Spleen (tissue), 11 donors: ENCODE results near the gene COPB1. TPM values are rescaled to one million over a fixed set of nuclear protein-coding genes. Genes with fewer than 3 reads are reported as not detected.

Source experiments
- DNase-seq: peaks from one replicate; pipeline ENCODE4 v3.0.0-alpha.2; 2020
- H3K27ac ChIP-seq, 8 donors: fragments of 200-600 bp; sonication (generic) in 7 of 8; 1 replicate in 4 of 8; 2 replicates in 4 of 8; pipeline versions ENCODE4 v1.5.0 to v1.8.0; 2016 to 2021; ENCODE audit warnings: inconsistent platforms in 4 of 8, mild to moderate bottlenecking in 4 of 8, moderate library complexity in 1 of 8
- H3K27me3 ChIP-seq, 7 donors: fragments of 200-600 bp; sonication (generic) in 6 of 7; replicated peaks in 1 of 7; 1 replicate in 4 of 7; 2 replicates in 3 of 7; pipeline versions ENCODE4 v1.5.0 to v1.8.0; 2016 to 2021; ENCODE audit warnings: inconsistent platforms in 3 of 7, mild to moderate bottlenecking in 1 of 7
- H3K36me3 ChIP-seq, 6 donors: fragments of 200-600 bp; sonication (generic) in 5 of 6; 1 replicate in 4 of 6; 2 replicates in 2 of 6; pipeline versions ENCODE4 v1.5.0 to v1.8.0; 2016 to 2021; ENCODE audit warnings: inconsistent platforms in 2 of 6
- H3K4me1 ChIP-seq, 6 donors: fragments of 200-600 bp; sonication (generic) in 5 of 6; 1 replicate in 3 of 6; 2 replicates in 3 of 6; pipeline versions ENCODE4 v1.5.0 to v1.8.0; 2016 to 2021; ENCODE audit warnings: inconsistent platforms in 3 of 6
- H3K4me3 ChIP-seq, 8 donors: fragments of 200-600 bp; sonication (generic) in 7 of 8; 1 replicate in 4 of 8; 2 replicates in 4 of 8; pipeline versions ENCODE4 v1.5.0 to v1.8.0; 2016 to 2021; ENCODE audit warnings: inconsistent platforms in 4 of 8, mild to moderate bottlenecking in 4 of 8, moderate library complexity in 2 of 8
- H3K9me3 ChIP-seq, 8 donors: fragments of 200-600 bp; sonication (generic) in 7 of 8; 1 replicate in 4 of 8; 2 replicates in 4 of 8; pipeline versions ENCODE4 v1.5.0 to v1.8.0; 2016 to 2021; ENCODE audit warnings: inconsistent platforms in 4 of 8
- POLR2A ChIP-seq, 3 donors: fragments of 450-650 bp; IDR thresholded peaks; one replicate each; pipeline ENCODE4 v1.5.1; 2017; ENCODE audit warnings: antibody characterized with exemption in 3 of 3, mild to moderate bottlenecking in 1 of 3
- POLR2AphosphoS5 ChIP-seq, 3 donors: sonication (generic); formaldehyde crosslinking; IDR thresholded peaks; one replicate each; pipeline ENCODE4 v1.5.1; 2017; ENCODE audit warnings: antibody characterized with exemption in 3 of 3
- WGBS, 5 donors: extraction: QIAGEN DNeasy Blood & Tissue Kit in 3 of 5; methylation state at CpG; one replicate each; pipeline versions ENCODE4 v1.1.5 to v1.1.7; 2013 to 2018; 5-methylcytosine and 5-hydroxymethylcytosine counted together
- intact Hi-C: fragments of 100-400 bp; cut with DNase I; formaldehyde crosslinking; loops from one replicate; pipeline ENCODE4 v1.15.0; 2023; ENCODE audit warnings: low total_unique reads
- polyA plus RNA-seq, 3 donors: library from polyadenylated mRNA; stranded (reverse); fragments of 200-250 nt; gene quantifications; one replicate each; pipeline ENCODE4 v1.2.1, GENCODE V29; 2013
- total RNA-seq, 7 donors: library from RNA; depleted of rRNA in 3 of 7; stranded (reverse); fragments of >200 nt in 3 of 7; fragmentation: NEBNext Ultra II Directional in 4 of 7; extraction: Animal tissue kit (Norgen Biotek cat#: 25700) in 4 of 7; gene quantifications; one replicate each; pipeline versions ENCODE4 v1.1.0 to v1.2.1, GENCODE V29; 2016 to 2021
- TF ChIP-seq, protein P1 (sequence below), 11 experiments: fragments of 200-600 bp in 7 of 11; fragments of 450-650 bp in 4 of 11; sonication (generic) in 4 of 11; IDR thresholded peaks in 8 of 11; conservative IDR thresholded peaks in 3 of 11; 1 replicate in 7 of 11; 2 replicates in 4 of 11; pipeline versions ENCODE4 v1.4.0 to v1.8.0; 2016 to 2021; ENCODE audit warnings: antibody characterized with exemption in 11 of 11, inconsistent platforms in 4 of 11, mild to moderate bottlenecking in 1 of 11
- donor health status: healthy with polysubstance abuse.
- donor health status: DM: no; HTN: no; CAD: no; lungs with moderate emphysema.
- donor health status: DM: no; HTN: no; CAD: no.
- donor health status: Bipolar disorder and iron deficiency.
- donor health status: healthy.
- donor health status: DM: no; HTN: no; CAD: no.
- donor health status: DM: yes; HTN: yes; CAD: no.

COPB1 gene
- total and polyA plus RNA-seq, 10 donors, result 43.6 to 122 (median 80.8) TPM

DNA sequence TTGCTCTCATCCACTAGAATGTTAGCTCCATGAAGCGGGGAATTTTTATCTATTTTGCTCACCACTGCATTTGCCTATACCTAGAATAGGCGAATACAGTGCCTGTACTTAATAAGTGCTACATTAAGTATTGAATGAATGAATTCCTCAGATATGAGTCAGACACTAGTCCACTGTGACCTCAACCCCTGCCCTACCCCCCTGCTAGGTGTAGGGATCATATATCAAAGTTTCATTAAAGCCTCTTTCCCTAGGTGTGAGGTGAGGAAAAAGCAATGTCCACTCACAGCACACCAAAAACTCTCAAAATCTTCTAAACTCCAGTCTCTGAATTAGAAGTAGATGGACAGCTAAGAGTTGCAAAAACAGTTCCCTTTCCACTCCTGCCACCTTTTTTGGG, 30.3 kb upstream of the COPB1 start:
- no peak overlapping the region for H3K4me3 ChIP-seq
- no peak for DNase-seq
- H3K27me3 ChIP-seq, result no peaks in the 10 kb centered on the region
- no peaks in the 10 kb centered on the region for H3K4me1 ChIP-seq
- TF ChIP-seq, protein P1, sequence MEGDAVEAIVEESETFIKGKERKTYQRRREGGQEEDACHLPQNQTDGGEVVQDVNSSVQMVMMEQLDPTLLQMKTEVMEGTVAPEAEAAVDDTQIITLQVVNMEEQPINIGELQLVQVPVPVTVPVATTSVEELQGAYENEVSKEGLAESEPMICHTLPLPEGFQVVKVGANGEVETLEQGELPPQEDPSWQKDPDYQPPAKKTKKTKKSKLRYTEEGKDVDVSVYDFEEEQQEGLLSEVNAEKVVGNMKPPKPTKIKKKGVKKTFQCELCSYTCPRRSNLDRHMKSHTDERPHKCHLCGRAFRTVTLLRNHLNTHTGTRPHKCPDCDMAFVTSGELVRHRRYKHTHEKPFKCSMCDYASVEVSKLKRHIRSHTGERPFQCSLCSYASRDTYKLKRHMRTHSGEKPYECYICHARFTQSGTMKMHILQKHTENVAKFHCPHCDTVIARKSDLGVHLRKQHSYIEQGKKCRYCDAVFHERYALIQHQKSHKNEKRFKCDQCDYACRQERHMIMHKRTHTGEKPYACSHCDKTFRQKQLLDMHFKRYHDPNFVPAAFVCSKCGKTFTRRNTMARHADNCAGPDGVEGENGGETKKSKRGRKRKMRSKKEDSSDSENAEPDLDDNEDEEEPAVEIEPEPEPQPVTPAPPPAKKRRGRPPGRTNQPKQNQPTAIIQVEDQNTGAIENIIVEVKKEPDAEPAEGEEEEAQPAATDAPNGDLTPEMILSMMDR (IDR thresholded peaks at IDR 0.05 in 8 of 11, conservative IDR thresholded peaks at IDR 0.05 in 3 of 11), result no peak
- TF ChIP-seq POLR2AphosphoS5 (IDR thresholded peaks at IDR 0.05) (no peak), POLR2A (IDR thresholded peaks at IDR 0.05) (no peak)
- intact Hi-C loops, result no loop called here
- no peaks in the 10 kb centered on the region for H3K36me3 ChIP-seq
- H3K27ac ChIP-seq, result no peak overlapping the region
- WGBS, 5 donors, result 84 to 95% (median 91%) methylated on average over 2 of the region's 2 CpGs
- H3K9me3 ChIP-seq, result no peaks in the 10 kb centered on the region

DNA sequence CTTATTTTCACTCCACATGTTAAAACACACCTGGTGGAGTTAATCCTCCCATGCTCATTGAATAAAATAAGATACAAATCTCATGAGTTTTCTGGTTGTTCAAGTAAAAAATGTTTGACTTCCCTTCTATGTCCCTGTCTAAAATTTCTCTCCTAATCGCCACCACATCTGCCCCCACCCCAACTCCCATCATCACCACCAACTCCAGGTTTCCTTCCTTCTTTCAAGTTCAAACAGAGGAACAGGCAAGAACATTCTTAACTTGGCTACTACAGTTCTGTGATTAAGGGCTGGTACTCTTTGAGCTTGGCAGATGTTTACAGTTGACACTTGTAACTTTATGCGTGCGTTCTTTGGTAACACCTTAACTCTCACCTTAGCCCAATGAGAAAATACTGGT, 29.7 kb upstream of the COPB1 start:
- Histone ChIP-seq H3K36me3 (no peaks in the 10 kb centered on the region), H3K4me3 (no peak overlapping the region), H3K9me3 (no peaks in the 10 kb centered on the region), H3K27ac (no peak overlapping the region), H3K27me3 (no peaks in the 10 kb centered on the region), H3K4me1 (no peaks in the 10 kb centered on the region)
- TF ChIP-seq POLR2AphosphoS5 (IDR thresholded peaks at IDR 0.05) (no peak), POLR2A (IDR thresholded peaks at IDR 0.05) (no peak)
- TF ChIP-seq, protein P1 (IDR thresholded peaks at IDR 0.05 in 8 of 11, conservative IDR thresholded peaks at IDR 0.05 in 3 of 11), result no peak
- 56 to 68% (median 62%) methylated on average over 3 of the region's 3 CpGs for WGBS, 5 donors
- DNase-seq, result no peak
- intact Hi-C loops, result no loop called here

DNA sequence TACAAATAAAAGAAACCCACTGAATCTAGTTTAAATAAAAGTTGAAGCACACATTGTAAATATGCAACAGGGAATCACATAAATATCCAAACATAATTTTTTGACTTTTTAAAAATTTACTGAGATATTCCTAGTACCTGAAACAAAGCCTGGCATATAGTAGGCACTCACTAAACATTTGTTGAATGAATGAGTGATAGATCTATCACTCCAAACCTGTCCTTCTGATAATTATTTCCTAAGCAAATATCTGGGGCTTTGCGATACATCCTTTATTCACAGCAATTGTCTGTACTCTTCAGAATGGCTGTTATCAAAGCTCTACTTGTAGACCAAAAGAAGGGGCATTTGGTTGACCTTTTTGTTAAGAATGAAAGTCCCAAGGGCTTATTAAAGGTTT, 23.2 kb upstream of the COPB1 start:
- 93 to 100% (median 100%) methylated on average over 1 of the region's 1 CpG for WGBS, 5 donors
- TF ChIP-seq POLR2AphosphoS5 (IDR thresholded peaks at IDR 0.05), result no peak
- TF ChIP-seq, protein P1 (IDR thresholded peaks at IDR 0.05 in 8 of 11, conservative IDR thresholded peaks at IDR 0.05 in 3 of 11), result no peak
- TF ChIP-seq POLR2A (IDR thresholded peaks at IDR 0.05), result no peak
- Histone ChIP-seq H3K27me3 (no peaks in the 10 kb centered on the region), H3K9me3 (no peaks in the 10 kb centered on the region), H3K27ac (no peak overlapping the region), H3K36me3 (peaks cover 0 to 9% (median 4%) of the 10 kb centered on the region in 6 donors), H3K4me3 (no peak overlapping the region), H3K4me1 (peaks cover 22 to 29% (median 25%) of the 10 kb centered on the region in 6 donors)
- intact Hi-C loops, result no loop called here
- no peak for DNase-seq

DNA sequence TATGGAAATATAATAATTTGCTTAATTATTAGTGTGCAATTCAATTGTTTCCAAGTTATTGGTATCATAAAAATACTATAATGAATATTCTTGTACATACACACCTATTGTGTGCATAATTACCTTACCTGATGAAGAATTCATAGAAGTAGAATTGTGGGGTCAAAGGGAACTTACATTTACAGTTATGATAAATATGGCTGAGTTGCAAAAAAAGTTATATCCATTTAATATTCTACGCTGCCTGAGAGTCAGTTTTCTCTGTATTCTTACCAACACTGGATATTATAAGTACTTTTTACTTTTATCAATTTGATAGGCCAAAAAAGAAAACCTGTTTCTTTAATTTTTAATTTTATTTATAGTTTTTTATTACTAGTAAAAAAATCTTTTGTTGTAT, 22.6 kb upstream of the COPB1 start:
- Histone ChIP-seq H3K4me3 (no peak overlapping the region), H3K27me3 (no peaks in the 10 kb centered on the region), H3K4me1 (peaks cover 22 to 35% (median 27%) of the 10 kb centered on the region in 6 donors), H3K27ac (no peak overlapping the region), H3K36me3 (peaks cover 0 to 15% (median 8%) of the 10 kb centered on the region in 6 donors), H3K9me3 (no peaks in the 10 kb centered on the region)
- 97 to 100% (median 98%) methylated on average over 1 of the region's 1 CpG for WGBS, 5 donors
- TF ChIP-seq, protein P1 (IDR thresholded peaks at IDR 0.05 in 8 of 11, conservative IDR thresholded peaks at IDR 0.05 in 3 of 11), result no peak
- TF ChIP-seq POLR2AphosphoS5 (IDR thresholded peaks at IDR 0.05) (no peak), POLR2A (IDR thresholded peaks at IDR 0.05) (no peak)
- intact Hi-C loops, result no loop called here
- no peak for DNase-seq
